GM19025 (cell line): ENCODE results near the gene TDRKH.

ENCODE experiments used
- ATAC-seq: cut with Tn5 transposase; IDR thresholded peaks from one replicate; pipeline ENCODE4 v1.9.1; 2021; ENCODE audit warnings: mild to moderate bottlenecking, low read depth, moderate library complexity; ENCODE audit not compliant: unreplicated experiment

TDRKH gene

DNA sequence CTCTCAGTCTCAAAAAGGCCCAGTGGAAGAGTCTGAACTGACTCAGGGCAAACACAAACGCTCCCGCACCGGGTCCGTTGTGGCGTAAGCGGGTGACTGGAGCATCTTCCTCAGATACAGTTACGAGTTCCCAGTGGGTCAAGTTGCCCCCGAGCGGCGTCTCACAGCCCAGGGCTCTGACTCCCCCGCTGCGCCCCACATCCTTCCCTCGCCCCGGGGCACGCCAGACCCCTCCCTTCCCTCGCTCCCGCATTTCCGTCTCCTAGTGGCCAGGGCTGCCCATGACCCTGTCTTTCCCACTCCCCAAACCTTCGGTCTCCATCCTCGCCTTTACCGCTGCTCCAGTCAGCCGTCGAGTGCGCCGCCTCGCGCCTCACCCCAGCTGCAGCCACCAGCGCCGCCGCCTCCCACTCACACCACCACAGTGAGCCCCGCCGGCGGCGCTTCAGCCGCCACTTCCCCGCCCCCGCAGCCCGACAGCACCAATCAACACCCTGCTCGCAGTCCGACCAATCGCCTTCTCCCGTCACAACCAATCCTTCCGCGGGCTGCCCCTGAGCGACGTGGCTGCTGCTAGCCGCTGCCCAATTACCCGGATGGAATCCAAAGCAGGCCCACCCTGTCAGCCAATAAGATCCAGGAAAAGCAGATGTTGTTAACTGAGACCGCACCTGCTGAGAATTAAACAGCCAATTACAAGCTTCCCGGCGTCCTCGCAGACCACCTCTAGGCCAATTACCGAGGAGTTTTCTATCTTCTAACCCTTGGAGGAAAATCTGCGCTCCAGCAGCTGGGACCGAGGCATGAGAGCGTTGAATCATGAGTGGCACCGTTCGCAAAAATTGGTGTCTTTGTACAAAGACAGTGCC is at the start of gene TDRKH:
TDRKH (minus strand) TSS at position 430 of the 869 bp plus-strand sequence. CDS start 7,478 bp downstream, outside the sequence.
- ATAC-seq = peak; percentile 95

GRCh38 chr1:151839457-151840403 is 49.4 kb upstream of the TDRKH start, which contains the start of gene C2CD4D:
Gene C2CD4D (minus strand): TSS chr1:151839820. CDS start chr1:151838989, 831 bp downstream.
- ATAC-seq = no peak

GRCh38 chr1:151839082-151839412 is 48.7 kb upstream of the TDRKH start:
- ATAC-seq = no peak

- ATAC-seq = peak; percentile 28
These were observed 48.2 kb upstream of the TDRKH start for GRCh38 chr1:151838222-151839081.

- no peak for ATAC-seq
These were observed 47.6 kb upstream of the TDRKH start for GRCh38 chr1:151837884-151838221.

DNA sequence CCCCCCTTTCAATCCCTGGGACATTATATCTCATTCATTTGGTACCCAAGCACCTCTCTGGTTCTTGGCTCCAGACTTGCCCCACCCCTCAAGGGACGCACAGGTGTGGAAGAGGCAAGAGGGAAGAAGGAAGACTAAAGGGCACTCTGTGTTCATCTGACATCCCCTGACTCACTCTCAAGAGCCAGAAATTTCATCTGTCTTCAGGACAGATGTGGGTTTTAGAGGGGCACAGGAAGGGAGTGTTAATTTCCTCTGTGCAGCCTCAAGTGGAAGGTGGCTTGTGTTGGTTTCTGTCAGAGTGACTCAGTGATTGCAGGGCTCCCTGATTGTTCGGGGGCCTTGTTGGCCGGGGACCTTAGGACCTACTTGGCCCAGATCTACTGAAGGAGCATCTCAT is 46.9 kb upstream of the TDRKH start:
- no peak for ATAC-seq

DNA sequence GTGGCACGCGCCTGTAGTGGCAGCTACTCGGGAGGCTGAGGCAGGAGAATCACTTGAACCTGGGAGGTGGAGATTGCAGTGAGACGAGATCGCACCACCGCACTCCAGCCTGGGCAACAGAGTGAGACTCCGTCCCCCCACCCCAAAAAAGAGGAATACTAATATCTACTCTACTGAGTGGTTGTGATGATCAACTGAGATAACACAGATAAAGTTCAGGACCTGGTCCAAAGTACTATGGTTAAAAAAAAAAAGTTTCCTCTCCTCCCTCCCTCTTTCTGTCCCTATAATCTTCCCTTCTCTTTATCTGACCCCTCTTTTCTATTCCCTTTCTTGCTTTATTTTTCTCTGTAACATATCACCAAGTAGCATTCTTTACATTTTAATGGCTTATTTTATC is 45.3 kb upstream of the TDRKH start:
- no peak for ATAC-seq

DNA sequence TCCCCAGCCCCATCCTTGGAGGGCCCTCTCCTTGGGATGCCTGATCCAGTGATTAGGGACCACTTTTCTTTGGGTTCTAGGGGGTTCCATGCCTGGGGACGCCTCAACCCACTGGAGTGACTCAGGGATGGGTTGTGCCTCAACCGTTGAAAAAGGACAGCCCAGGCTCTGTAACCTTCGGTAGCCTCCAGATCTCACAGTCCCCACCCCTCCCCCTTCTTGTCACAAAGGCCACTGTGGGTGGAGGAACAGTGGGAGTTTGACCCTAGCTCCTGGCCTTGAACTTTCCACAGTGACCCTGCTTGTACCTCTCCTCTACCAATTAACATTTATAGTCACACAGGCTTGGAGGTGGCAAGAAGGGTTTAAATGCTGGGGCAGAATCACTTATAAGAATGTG is 43.9 kb upstream of the TDRKH start:
- ATAC-seq = no peak

- no peak for ATAC-seq
These were observed 43.0 kb upstream of the TDRKH start for GRCh38 chr1:151833172-151833900.

- no peak for ATAC-seq
These were observed 42.1 kb upstream of the TDRKH start for GRCh38 chr1:151832318-151832980.

- no peak for ATAC-seq
These were observed 41.3 kb upstream of the TDRKH start, which contains the start of gene RORC for GRCh38 chr1:151831605-151832004. Gene RORC (minus strand): TSS chr1:151831802. CDS start chr1:151831764, 38 bp downstream.

DNA sequence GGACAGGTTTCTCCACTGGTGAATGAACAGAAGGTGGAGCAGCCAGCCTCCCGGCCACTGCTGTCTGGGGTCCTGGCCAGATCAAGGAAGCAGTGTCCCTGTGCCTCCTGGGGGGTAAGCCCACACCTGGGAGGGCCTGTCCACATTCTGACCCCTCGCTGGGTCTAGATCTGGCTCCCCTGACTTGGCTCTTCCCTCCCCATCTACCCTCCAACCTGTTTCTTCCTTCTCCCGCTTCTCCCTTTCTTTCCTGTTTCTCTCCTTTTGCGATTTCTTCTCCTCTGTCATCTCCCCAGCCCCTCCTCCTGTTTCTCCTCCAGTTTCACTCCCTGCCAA is 40.9 kb upstream of the TDRKH start:
- ATAC-seq = no peak

GRCh38 chr1:151830055-151830454 is 39.8 kb upstream of the TDRKH start:
- no peak for ATAC-seq

- ATAC-seq = no peak
These were observed 39.2 kb upstream of the TDRKH start for GRCh38 chr1:151829352-151830046.

DNA sequence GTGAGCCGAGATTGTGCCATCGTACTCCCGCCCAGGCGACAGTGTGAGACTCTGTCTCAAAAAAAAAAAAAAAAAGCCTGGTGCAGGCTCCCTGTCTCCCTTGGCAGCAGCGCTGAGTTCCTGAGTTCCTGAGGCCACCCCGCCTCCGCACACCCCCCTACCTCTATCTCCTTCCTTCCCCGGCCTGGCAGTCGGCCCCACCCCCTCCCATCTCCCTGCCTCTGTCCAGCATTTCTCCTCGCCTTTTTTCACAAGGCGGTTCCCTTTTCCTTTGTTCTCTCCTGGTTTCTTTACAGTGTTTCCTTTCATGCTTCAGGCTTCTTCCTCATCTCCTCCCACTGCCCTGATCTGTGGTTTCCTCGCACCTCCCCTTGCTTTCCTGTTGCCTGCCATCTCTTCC is 38.6 kb upstream of the TDRKH start:
- no peak for ATAC-seq

- no peak for ATAC-seq
These were observed 37.6 kb upstream of the TDRKH start for GRCh38 chr1:151827853-151828252.

DNA sequence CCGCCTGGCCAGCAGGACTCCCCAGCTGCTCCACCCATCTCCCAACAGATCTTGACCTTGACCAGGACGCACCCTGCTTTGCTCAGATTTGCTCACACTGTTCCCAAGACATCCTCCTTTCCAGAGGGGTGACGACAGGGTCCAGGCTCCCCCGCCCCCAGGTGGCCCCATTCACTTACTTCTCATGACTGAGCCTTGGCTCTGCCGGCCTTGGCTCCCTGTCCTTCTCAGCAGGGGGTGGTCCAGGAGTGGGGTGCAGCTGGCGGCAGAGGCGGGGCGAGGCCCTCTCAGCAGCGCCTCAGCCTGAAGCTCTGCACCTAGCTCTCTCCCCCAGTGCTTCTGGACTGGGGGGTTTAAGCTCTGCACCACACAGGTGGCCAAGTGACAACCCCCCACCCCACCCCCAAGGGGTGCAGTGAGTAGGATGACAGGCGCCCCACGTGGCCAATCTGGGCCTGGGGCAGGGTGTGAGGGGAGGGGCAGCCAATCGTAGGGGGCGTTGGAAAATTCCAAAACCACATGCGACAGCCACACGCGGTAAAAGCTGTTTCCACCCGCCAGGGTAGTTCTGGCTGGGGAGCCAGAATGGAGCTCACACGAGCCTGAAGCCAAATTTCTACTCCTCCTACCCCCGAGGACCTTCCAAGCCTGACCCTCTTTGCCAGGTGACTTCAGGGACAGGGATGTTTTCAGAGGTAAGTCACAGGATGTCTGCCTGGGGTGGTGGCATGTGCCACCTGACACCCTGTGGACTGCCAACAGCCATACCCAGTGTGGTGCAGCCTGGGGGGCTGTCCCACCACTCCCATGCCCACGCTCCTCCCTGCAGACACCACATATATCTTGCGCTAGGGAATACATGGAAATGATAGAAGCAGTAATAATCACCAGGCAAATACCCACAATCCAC is 35.7 kb upstream of the TDRKH start:
- no peak for ATAC-seq

- no peak for ATAC-seq
These were observed 34.9 kb upstream of the TDRKH start for GRCh38 chr1:151825204-151825603.
